HG03139 (cell line): ENCODE data around the gene HLCS.

Experiments used
- ATAC-seq: cut with Tn5 transposase; IDR thresholded peaks from one replicate; pipeline ENCODE4 v1.9.1; 2021; ENCODE audit not compliant: unreplicated experiment

HLCS gene

GRCh38 chr21:36887963-36888362, 78.5 kb downstream of the HLCS start:
- no peak for ATAC-seq

DNA sequence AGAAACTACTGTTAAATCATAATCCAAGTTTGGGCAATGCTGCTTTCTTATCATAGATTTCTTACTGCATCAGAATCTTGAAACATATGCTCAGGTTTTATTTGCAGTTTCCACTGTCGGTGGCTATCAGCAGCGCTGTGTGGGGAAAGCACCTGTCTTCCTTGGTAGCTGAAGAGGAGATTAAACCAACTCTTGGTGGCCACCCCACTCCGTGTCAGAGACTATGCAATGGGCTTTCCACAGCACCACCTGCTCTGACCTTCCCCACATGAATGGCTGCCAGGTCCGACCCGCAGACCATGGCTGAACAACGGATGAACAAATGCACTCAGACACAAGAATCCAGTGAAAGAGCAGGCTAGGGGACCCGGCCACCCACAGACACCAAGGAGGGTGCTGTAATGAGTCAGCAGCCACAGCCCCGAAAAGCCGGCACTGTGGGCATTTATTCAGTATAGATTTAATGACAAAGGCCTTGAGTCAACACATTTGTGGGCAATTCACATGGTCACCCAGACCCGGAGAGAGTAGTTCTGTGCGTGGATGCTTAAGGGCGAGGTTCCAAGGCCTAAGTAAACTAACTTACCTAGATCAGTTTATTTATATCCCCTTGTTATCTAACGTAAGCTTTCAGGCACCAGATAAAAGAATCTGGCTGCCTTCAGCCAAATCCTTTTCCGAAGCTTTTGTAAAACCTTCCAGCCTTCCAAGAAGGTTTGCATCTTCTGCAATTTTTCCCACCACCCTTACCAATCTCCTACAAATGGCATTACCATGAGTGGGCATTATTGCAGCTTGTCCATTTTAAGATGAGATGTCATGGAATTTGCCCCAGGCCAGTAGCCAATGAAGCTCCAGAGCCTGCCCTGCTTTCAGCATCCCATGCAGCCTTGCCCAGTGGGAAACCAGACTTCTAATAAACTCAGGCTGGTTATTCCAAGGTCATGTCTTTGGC, 82.7 kb downstream of the HLCS start:
- ATAC-seq, result no peak

- no peak for ATAC-seq
Measured at GRCh38 chr21:36882776-36883175, 83.7 kb downstream of the HLCS start.

GRCh38 chr21:36881228-36881627, 85.2 kb downstream of the HLCS start:
- ATAC-seq, result no peak

- no peak for ATAC-seq
Measured at GRCh38 chr21:36879827-36880226, 86.6 kb downstream of the HLCS start.

DNA sequence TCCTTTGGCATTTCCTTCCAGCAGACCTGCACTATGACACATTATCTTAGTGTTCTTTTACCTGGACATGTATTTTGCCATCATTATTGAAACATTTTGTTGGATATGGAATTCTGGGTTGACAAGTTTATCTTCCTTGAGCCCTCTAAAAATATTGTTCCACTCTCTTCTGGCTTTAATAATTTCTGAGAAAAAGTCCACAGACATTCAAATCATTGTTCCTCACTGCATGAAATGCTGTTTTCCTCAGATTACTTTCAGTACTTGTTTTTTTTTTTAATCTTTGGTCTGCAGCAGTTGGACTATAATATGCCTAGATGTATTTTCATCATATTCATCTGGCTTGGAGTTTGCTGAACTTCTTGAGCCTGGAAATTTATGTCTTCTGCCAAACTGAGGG, 88.7 kb downstream of the HLCS start:
- ATAC-seq, result no peak

DNA sequence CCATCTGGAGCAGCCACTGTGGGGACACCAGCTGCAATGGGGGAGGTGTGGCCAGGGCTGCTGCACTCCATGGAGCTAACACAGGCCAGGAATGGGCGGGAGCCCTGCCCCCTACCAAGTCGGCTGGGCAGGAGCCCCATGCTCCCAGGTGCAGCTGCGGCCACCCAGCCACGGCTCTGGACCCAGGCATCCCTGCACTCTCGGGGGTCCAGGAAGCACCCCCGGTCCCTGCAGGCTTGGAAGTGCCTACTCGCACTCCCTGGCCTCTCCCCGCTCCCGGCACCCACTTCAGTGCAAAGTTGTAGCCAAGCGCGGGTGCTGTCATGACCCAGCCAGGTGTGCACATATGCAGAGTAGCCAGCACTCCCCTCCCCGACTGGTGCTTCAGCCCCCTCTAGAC, 91.8 kb downstream of the HLCS start:
- no peak for ATAC-seq

- no peak for ATAC-seq
Measured at GRCh38 chr21:36873513-36873912, 93.0 kb downstream of the HLCS start.

GRCh38 chr21:36867291-36867905, 99.1 kb downstream of the HLCS start:
- no peak for ATAC-seq

- ATAC-seq, result no peak
Measured at GRCh38 chr21:36866419-36866818, 100.0 kb downstream of the HLCS start.

DNA sequence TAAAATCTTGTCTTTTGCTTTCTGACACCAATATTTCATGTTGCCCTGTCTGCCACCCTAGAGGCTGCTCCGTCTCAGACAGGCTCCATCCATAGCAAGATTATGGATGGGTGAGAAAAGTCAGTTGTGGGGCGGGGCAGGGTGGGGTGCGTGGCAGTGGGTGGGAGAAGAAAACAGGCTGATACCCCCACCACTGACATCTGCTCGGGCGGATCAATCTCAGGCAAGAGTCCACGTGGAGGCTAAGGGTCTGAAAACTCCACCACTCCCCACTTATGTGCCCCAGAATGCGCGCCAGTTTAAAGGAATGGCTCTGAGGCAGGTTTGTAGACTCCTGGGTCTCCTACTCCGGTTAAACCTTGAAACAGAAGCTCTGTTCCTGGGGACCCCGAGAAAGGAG, 101.5 kb downstream of the HLCS start:
- ATAC-seq, result no peak

DNA sequence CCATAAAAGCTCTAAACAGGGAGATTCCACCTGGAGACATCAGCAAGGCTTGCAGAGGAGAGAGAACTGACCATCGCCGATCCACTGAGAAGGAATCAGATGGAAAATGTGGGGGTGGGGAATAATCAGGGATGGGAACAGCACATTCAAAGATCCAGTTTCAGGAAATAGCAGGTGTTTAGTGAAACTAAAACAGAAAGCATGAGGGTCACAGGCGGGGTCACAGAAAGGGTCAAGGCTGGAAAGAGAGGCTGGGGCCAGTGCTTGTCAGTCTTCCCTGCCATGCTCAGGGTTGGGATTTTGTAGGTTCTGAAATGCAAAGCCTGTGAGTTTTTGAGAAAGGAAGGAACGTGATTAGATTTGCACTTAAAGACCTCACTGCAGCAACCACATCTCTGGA, 103.2 kb downstream of the HLCS start:
- ATAC-seq, result no peak

- ATAC-seq, result no peak
Measured at GRCh38 chr21:36861595-36862323, 104.7 kb downstream of the HLCS start.

DNA sequence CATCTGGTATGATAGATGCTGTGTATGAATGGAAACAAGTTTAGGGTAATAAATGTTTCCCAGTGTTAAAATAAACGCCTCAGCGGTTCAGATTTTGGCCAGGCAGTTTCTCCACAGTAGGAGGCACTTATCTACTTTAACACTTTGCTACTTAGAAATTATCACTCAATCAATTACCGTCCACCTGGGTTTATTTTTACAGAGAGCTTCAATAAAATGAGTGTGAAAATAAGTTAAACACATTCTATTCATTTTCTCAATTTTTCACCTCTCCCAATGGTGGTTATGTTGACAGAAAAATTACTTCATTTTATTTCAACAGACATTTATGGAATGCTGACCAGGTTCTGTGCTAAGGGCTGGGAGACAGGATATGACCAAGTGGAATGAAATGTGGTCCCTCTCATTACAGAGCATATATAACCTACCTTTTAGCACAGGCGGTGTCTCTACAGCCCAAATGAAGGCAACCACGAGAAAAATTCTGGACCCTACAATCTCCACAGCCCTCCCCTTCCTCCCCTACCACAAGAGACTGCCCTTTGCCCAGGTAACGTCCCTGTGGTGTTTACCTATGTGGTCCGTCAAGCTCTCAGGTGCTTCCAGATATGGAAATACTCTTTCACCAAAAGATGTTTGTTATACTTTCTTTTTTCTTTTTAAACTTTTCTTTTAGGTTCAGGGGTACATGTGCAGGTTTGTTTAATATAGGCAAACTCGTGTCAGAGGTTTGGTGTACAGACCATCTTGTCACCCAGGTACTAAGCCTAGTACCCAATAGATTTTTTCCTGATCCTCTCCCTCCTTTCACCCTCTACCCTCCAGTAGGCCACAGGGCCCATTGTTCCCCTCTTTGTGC, 105.5 kb downstream of the HLCS start:
- no peak for ATAC-seq

- ATAC-seq, result no peak
Measured at GRCh38 chr21:36859744-36860501, 106.5 kb downstream of the HLCS start.

GRCh38 chr21:36858320-36858957, 108.0 kb downstream of the HLCS start:
- no peak for ATAC-seq

DNA sequence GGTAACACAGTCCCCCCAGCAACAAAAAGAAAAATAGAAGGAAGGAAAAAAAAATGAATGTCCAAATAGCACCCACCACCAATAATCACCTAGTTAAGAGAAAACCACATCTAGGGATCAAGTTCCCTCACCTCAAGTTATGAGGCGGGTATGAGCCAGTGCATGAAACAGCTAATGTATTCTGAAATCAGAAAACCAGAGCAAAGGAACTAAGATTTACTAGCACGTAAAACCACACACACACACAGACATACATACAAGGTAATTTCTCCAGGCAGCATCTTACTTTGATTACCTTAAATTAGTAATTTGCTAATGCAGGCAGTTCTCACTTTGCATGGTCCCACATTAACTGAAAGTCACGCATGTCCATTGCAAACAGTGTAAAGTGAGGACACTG, 109.8 kb downstream of the HLCS start:
- no peak for ATAC-seq

GRCh38 chr21:36854391-36854790, 112.1 kb downstream of the HLCS start:
- ATAC-seq, result no peak

DNA sequence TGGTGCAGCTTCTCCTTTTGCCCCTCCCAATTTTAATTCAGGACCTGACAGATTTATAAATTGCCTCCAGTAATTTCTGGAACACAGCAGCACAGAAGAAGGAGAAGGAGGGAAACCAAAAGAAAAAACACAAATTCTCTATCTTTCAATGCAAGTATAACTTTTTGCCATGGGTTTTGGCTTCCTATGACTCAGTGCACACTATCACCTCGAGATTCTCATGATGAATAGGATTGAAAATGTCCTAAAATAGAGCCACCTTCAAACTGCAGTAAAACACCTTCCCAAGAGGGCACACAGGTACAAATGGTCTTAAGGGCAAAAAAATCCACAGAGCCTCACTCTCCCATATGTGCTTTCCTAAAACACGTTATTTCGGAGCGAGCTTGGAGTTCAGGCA, 113.6 kb downstream of the HLCS start:
- ATAC-seq, result no peak

GRCh38 chr21:36852293-36852692, 114.2 kb downstream of the HLCS start:
- no peak for ATAC-seq
